GM21367 (cell line): Measurements from ENCODE around the gene PROCA1.
"Not testable (repeated sequence)": the region's sequence is repeated elsewhere in the genome, so short reads cannot be mapped to it uniquely, and the experiment has no call there.

Experiments
- ATAC-seq: cut with Tn5 transposase; IDR thresholded peaks from one replicate; pipeline ENCODE4 v1.9.1; 2021; ENCODE audit not compliant: unreplicated experiment

The PROCA1 gene

DNA sequence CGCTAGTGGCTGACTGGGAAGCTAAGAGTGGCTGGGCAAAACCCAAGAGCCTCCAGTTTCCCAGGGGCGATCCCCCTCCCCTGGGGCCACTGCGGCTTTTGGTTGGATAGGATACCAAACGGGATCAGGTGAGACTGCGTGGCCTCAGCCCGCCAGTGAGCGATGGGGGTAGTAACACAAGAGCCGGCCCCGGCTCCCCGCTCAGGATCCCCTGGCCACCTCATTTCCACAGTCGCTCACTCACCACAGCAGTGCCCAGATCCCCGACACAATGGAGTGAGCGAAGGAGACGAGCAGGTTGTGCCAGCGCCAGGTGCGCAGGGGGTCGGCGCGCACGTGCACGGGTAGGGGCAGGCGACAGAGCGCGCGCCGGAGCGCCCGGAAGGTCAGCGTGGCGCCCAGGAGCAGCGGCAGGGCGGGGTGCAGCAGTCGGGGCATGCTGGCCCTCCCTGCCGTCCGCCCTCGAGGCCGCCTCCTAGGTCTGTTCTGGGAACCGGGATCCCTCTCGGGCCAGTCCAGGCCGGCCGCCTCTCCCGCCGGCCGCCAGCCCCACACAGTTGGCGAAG is 14.1 kb upstream of the PROCA1 start:
- ATAC-seq, result no peak

DNA sequence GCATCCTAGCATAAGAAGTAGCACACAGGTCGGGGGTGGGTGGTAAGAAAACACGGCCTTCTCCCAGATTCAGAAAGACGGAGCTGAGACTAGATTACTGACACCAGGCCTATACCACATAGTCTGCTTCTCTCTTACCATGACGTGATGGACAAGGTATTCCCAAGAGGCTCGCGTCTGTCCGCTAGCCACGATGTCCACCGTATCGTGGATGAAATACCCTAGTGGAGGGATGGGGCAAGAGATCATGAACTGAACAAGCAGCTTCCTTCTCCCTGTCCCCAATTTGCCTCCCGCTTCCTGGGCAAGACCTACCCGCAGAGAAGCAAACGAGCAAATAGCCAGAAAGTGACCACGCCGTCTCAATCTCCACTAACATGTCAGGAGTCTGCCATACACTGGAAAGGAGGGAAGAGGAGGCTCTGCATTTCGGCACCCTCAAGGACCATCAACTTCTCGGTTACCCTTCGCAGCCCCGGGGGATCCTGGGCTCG is 13.5 kb upstream of the PROCA1 start:
- ATAC-seq, result no peak

DNA sequence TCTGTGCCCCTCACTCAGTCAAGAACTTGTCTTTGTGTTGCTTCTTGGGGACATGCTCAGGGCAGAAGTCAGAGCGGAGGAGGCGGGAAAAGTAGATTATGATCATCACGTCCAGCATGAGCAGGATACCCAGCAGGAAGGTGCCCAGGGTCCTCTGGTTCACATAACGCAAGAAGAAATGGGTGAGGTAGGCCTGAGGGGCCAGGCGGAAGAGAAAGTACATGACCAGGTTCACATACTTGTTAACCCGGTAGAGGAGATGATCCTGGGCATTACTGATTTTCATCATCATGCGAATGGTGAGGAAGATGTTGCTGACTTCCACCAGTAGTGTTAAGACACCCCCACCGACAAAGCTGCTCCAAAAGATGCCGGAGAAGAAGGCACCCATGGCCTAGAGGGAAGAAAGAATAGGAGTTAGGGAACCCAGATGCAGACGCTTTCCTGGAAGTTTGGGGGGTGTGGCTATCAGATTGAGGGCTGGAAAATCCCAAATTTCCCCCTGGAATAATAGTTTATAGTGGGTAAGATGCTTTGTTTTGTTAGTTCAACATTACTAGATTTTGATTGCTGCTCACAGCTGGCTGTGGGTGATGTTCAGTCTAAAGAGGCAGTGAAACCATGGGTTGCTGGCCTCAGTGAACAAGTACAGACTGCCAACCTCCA is 12.9 kb upstream of the PROCA1 start:
- no peak for ATAC-seq

DNA sequence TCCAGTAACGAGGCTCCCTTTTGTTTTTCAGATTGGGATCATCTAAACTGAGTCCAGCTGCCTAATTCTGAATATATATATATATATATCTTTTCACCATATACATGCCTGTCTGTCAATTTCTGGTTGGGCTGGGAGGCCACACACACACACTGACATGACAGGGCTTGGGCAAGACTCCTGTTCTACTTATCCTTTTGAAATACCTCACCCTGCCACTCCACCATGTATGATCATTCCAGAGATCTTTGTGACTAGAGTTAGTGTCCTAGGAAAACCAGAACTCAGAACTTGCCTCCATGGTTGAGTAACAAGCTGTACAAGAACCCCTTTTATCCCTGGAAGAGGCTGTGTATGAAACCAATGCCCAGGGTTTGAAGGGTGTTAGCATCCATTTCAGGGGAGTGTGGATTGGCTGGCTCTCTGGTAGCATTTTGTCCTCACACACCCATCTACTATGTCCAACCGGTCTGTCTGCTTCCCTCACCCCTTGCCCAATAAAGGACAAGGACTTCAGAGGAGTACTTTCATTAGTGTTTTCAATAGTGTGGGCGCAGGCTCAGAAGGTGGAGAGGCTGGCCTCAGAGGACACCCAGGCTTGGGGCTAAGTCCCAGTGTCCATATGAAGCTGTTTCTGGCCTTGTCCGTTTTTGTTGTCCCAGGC is 12.3 kb upstream of the PROCA1 start:
- not testable (repeated sequence) for ATAC-seq

DNA sequence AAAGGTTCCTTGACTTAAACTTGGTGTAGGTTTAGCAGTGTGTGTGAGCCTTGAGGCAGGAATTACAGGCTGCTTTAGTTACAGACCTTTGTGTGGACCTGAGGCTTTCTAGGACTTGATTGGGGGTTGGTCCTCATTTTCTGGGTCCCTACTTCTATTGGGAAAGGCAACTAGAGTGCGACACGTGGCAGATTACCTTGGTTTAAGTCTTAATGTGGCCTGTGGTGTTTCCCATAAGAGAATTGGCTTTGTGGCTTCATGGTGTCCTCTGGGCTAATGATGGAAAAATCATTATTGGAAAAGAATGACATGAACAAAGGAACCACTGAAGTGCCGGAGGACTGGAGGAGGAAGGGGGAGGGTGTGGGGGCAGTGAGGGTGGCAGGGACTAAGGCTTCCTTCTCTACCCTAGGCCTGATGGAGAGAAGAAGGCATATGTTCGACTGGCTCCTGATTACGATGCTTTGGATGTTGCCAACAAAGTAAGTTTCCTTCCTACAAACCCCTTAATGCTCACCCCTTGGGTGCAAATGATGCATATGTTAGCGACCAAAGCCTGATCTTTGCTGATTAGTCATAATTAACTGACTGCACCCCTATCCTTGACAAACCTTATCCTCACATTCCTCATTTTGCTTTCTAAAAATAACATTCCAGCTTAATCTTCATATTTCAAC is 11.6 kb upstream of the PROCA1 start:
- no peak for ATAC-seq

DNA sequence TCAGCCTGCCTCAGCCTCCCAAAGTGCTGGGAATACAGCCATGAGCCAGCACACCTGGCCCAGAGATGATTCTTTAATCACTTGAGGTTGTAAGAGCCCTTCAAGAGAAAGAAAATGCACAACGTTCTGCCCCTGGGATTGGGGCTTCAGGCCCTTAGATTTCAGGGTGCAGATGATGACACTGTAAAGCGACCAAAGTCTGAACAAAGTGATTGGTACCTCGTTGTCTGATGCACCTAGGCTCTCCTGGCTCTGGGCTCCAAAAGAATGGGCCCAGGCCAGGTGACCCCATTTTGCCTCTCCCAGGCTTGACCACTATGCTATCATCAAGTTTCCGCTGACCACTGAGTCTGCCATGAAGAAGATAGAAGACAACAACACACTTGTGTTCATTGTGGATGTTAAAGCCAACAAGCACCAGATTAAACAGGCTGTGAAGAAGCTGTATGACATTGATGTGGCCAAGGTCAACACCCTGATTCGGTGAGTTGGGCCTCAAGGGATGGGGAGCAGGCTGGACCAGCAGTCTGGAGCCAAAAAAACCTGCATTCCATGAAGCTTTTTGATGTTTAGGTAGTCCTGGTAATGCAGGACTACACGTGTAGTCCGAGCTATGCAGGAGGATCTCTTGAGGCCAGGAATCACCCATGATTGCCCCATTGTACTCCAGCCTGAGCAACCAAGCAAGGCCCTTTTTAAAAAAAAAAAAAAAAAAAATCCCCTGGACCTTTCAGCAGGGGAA is 10.9 kb upstream of the PROCA1 start:
- ATAC-seq, result no peak

DNA sequence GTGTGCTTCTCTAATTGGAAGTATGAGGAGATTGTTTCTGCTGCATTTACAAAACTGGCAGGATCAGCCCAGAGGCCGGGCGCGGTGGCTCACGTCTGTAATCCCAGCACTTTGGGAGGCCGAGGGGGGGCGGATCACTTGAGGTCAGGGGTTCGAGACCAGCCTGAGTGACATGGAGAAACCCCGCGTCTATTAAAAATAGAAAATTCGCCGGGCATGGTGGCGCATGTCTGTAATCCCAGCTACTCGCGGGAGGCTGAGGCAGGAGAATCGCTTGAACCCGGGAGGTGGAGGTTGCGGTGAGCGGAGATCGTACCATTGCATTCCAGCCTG is 9.3 kb upstream of the PROCA1 start:
- ATAC-seq, result not testable (repeated sequence)

DNA sequence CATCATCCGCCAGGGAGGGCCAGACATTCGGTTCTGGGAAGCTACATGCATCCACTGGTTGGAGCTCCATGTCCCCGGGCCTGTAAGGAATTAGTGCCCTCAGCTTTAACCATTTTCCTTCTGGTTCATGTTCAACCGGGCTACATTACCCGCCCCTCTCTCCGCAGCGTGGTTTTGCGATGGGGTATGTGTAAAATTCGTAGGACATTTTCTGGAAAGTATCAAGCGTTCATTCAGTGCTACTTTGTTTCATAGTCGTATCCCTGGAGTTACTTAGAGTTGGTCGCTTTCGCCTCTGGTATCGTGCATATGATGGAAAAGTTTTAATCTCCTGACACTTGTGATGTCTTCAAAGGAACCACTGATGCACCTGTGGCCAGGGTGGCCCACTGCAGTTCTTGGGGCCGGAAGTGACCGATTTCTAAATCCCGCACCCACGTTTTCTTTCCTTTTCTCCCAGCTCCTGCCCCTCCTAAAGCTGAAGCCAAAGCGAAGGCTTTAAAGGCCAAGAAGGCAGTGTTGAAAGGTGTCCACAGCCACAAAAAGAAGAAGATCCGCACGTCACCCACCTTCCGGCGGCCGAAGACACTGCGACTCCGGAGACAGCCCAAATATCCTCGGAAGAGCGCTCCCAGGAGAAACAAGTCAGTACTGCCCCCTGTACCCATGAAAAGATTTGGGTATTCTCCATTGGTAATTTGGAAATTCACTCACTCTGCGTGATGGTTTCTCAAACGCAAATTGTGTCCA is 8.7 kb upstream of the PROCA1 start:
- ATAC-seq, result no peak

DNA sequence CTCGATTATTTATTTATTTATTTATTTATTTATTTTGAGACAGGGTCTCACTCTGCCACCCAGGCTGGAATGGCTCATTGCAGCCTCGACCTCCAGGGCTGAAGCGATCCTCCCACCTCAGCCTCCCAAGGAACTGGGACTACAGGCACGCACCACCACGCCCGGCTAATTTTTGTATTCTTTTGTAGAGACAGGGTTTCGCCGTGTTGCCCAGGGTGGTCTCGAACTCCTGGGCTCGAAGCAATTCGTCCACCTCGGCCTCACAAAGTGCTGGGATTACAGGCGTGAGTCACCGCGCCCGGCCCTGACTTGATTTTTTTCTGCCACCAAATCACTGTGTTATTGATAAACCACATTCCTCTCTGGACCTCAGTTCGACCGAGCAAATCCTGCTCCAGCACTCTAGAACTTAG is 7.3 kb upstream of the PROCA1 start:
- ATAC-seq, result no peak

DNA sequence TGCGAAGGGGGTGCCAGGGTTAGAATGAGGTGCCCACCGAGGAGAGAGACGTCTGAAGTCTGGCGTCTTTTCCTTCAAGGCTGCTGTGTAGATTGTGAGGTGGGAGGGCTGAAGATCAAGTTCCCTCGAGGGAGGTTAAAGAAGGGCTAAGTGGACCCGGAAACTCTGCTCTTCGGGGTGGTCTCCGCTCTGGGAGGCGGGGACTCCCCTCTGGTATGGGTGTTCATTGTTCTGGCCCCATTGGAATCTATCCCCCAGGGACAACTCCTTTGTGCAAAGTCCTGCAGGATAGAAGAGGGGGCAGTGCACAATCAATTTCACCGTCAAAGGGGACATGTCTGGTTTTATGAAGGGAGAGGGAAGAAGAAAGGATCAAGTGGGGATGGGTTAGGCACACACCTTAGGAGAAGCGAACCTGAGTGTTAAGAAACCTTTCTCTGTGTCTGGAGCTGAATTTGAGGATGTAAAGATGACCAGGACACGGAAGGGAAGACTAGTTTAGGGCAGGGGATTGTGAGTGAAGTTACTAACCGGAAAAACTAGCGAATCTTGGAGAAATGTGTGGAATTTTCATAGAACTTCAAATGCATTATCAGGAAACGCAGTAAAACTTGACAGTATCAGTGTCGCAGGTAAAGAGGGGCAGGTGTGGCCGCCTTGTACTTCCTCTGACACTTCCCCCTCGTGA is 6.8 kb upstream of the PROCA1 start:
- ATAC-seq, result no peak

DNA sequence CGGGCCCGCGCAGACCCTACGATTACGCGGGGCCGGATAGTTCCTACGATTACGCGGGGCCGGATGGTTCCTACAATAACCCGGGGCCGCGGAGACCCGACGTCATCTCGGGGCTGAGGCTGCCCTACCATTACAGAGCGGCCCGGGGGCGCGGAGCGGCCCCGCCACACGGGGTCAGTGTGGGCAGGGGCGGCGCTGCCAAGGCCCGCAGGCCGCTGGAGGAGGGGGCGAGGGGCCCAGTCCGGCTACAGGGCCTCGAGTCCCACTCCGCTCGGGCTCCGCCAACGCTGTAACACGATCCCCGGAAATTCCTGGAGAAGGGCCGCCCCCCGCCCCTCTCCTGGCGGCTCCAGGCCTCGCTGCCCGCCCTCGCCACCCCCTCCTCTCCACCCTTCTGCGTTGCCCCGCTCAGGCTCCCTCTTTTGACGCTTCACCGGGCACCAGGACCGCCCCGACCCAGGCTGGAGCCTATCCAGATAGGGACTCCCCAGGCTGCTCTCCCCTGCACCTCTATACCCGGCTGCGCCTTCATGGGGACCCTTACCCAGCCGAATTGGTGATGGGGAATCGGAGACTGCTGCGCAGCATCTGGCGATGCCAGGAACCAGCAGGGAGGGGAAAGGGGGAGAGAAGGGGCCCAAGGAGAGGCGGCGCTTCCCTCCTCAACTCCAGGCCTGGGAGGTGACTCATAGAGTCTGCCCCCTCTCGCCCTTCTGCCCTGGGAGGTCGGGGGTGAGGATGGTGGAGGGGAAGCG is 6.1 kb upstream of the PROCA1 start, which contains the start of gene RAB34:
TSS of gene RAB34 (minus strand) at position 291 of the 755 bp plus-strand sequence. CDS start 602 bp downstream, outside the sequence.
- ATAC-seq, result no peak

DNA sequence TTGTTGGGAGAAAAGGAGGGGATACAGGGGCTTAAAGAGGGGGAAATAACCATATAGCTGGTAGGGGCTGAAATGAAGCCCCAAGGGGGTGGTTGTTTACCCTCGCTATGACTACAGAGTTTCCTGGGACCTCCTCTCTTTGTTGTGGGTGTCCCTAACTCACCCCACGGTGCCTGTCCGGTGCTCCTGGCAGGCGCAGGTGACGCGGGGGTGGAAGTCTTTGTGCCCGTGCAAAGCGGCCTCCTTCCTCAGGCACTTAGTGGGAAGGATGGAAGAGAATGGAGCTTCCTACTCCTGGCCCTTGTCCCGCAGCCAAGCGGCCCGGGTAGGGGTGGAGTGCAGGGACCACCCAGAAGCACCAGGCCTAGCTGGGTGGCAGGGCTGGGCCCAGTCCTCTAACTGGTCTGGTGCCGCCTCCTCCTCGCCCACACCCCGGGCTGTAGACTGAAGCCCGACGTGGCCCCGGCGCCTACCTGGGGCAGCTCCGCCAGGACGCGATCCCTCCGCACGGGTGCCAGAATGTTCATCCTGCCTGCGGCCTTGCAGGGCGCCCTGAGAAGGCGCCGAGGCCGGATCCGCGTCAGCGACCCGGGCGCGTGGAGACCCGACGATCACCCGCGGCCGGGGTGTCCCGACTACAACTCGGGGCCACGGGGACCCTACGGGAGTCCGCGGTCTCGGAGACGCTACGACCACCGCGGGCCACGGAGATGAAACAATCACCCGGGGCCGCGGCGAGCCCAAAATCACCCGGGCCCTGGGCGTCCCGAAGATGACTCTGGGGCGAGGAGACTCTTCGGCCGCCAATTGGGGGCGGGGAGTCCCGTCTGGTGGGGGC is 5.3 kb upstream of the PROCA1 start:
- ATAC-seq, result no peak

DNA sequence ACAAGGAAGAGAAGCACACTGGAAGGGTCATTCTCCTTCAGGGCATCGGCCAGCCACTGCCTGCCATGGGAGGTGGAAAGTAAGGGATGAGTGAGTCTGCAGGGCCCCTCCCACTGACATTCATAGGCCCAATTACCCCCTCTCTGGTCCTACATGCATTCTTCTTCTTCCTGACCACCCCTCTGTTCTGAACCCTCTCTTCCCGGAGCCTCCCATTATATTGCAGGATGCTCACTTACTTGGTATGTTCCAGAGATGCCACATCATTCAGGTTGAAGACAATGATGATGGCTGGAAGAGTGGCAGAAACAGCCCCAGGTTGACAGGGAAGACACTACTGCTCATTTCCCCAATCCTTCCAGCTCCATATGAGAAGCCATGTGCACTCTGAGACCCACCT is 3.5 kb upstream of the PROCA1 start:
- ATAC-seq, result no peak

DNA sequence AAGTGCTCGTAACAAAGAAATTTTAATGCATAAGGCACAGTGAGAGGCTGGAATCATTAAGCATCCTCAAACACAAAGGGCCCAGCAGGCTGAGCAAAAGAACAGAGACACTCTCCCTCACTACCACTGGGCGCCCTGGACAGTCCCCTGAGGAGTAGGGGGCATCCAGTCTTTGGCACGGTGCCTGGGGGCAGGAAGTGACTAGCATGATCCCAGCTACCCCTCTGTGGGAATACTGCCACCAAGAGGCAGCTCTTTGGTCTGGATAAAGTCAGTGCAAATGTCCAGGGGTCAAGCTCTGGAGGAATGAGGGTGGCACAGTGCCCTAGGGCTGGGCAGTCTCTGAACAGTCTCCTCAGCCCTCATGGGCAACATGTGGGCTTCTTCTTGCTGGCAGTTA is 2.6 kb upstream of the PROCA1 start:
- ATAC-seq, result no peak

DNA sequence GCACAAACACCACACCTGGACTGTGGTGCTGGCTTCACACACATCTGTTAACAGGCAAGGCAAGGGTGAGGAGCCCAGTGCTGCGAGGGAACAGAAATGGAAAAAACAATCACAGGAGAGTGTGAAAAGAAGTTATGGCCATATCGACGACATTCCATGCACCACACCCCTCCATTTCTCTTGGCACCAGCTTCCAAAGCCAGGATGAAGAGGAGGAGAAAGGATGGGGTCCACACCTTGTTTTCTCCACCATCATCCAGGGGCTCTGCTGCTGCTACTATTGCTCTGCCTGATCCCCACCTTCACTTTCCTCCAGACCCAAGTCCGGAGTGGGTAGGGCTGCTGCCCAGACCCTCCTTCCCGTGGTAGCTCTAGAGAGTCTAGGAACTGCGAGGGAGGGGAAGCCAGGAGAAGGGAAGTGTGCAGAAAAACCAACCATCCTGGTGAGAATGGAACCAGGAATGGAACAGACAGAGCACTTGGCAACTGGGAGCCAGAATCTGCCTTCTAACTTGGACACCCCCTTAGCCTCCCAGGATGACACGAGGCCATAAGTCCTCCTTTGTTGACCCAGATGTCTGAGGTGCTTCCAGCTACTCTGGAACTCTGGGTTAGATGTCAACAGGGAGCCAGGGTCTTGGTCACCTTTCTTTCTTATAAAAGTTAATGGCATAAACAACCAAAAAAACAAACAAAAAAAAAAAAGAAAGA is 1.2 kb upstream of the PROCA1 start:
- ATAC-seq, result no peak

DNA sequence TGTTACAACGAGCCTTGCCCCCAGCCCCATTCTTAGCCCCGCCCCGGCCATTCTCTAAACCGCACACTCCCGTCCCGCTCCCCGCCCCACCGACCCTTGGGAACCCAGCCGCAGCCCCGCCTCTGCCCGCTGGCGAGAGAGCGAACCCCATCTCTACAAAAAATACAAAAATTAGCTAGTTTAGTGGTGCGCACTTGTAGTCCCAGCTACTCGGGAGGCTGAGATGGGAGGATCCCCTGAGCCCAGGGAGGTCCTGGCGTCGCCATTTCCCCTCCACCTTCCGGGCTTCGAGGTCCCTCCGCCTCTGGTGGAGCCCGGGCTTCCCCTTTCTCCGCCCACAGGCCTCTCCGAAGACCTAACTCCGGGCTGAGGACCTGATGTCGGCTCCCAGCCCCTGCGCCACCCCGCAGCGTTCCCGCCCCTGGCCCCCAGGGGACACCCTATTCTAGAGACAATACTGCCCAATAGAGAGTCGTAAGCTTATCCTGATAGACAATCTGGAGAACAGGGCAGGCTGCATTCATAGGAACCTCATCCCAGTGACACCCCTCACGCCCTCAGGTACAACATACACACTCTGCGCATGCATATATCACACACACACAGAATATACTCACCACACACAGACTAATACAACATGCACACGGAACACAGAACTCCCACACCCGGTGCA is 480 bp upstream of the PROCA1 start:
- ATAC-seq, result no peak
